Stimulated activated CD8-positive, alpha-beta memory T cell treated with anti-CD3 and anti-CD28 coated beads, Interleukin-4, amount 100 ng/mL, for 48 hours (primary cell): Measurements from ENCODE around the gene ADGRE2.
A peak's percentile ranks its signal among the peaks of the same experiment; 100 is the strongest.
"Not testable (repeated sequence)": the region's sequence is repeated elsewhere in the genome, so short reads cannot be mapped to it uniquely, and the experiment has no call there.

Experiments
- DNase-seq: peaks from one replicate; pipeline ENCODE4 v3.0.0-alpha.2; 2020

ADGRE2 gene

DNA sequence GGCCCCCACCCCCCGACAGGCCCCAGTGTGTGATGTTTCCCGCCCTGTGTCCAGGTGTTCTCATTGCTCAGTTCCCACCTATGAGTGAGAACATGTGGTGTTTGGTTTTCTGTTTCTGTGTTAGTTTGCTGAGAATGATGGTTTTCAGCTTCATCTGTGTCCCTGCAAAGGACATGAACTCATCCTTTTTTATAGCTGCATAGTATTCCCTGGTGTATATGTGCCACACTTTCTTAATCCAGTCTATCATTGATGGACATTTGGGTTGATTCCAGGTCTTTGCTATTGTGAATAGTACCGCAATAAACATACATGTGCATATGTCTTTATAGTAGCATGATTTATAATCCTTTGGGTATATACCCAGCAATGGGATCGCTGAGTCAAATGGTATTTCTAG, 715 bp downstream of the ADGRE2 start:
- not testable (repeated sequence) for DNase-seq

GRCh38 chr19:14775869-14776586, 2.3 kb downstream of the ADGRE2 start:
- peak; percentile 40 for DNase-seq

GRCh38 chr19:14775326-14775725, 3.0 kb downstream of the ADGRE2 start:
- not testable (repeated sequence) for DNase-seq

- no peak for DNase-seq
Measured at GRCh38 chr19:14774373-14774772, 4.0 kb downstream of the ADGRE2 start.

DNA sequence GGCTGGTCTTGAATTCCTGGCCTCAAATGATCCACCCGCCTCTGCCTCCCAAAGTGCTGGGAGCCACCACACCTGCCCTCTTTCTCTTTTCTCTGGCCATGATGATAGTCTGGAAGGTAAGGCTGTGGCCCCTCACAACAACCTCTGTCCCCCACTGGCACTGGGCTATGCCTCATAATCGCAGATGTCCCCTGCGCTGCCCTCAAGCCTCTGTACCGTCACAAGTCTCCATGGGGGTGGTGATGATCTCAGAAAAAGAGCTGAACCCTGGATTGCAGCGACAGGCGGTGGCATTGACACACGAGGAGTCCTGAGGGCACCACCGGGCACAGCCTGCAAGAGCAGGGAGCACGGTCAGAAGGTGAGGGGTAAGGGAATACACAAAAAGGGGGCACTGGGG, 4.6 kb downstream of the ADGRE2 start:
- DNase-seq, result not testable (repeated sequence)

DNA sequence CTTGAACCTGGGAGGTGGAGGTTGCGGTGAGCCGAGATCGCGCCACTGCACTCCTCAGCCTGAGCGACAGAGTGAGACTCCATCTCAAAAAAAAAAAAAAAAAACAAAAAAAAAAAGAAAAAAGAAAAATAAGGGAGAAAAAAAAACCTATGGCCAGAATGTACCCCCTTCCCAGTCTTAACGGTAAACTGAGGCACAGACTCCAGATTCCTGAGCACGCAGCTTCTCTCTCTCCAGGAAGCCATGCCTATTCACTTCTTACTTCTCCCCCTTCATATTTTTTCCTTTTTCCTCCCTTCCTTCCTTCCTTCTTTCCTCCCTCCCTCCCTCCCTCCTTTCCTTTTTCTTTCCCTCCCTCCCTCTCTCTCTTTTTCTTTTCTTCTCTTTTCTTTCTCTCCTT, 5.4 kb downstream of the ADGRE2 start:
- no peak for DNase-seq

- peak; percentile 4 for DNase-seq
Measured at GRCh38 chr19:14772467-14772866, 5.9 kb downstream of the ADGRE2 start.

GRCh38 chr19:14770944-14771839, 7.2 kb downstream of the ADGRE2 start:
- peak; percentile 16 for DNase-seq

DNA sequence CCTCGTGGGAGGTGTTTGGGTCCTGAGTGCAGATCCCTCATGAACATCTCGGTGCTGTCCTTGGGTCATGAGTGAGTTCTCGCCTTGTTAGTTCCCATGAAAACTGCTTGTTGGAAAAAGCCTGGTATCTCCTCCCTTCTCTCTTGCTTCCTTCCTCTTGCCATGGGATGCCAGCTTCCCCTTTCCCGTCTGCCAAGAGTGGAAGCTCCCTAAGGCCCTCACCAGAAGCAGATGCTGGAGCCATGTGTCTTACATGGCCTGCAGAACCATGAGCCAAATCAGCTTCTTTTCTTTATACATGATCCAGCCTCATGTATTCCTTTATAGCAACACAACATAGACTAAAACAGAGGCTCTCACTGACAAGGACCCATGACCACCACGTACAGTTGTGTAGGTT, 8.2 kb downstream of the ADGRE2 start:
- peak; percentile 8 for DNase-seq

DNA sequence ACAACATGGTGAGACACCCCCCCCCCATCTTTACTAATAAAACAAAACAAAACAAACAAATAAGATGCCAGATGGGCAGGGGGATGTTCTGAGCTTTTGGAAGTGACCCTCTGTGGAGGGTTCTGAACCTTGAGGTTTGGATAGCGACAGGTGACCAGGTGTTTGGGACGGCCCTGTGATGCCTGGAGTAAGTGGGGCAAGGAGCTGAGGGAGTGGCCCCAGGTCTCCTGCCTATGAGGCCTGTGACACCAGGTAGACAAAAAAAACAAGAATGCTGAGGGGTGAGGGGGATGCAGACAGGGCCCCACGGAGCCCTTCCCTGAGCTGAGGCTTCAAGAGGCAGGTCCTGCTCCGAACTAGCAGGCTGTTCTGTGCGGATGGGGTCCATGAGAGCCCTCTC, 9.2 kb downstream of the ADGRE2 start:
- peak; percentile 4 for DNase-seq

DNA sequence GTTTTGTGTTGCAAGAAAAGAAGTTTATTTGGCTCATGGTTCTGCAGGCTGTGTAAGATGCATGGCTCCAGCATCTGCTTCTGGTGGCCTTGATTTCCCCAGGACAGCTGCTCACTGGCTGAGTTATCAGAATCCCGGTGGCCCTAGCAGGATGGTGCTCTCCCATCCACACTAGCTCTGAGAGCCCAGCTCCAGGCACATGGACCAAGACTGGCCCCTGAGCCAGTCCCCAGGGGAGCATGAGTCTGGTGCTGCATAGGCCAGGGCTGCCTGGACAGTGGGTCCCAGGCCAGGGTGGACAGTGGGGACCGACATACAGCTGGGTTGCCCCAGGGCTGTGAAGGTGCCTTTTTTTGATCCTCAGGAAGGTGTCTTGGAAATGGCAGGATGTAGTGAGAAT, 10.4 kb downstream of the ADGRE2 start:
- no peak for DNase-seq

DNA sequence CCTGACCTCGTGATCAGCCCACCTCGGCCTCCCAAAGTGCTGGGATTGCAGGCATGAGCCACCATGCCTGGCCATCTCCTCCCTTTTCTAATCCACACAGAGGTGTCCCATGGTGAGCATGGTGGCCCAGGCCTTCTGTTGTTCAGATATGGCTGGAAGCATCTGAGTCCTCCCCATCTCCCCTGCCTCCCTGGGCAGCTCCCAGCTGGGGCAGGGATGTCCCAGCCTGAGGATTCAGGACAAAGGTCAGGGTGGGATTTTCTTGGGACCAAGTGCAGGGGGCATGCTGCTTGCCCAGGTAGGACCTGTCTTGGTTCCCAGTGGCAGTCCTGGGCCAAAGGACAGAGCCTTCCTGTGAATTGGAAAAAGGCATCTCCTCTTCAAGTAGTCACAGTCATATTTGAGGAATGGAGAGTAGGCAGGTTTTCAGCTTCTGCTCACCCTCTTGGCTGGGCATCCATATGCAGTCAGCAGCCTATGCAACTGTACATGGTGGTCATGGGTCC, 10.8 kb downstream of the ADGRE2 start:
- peak; percentile 4 for DNase-seq

GRCh38 chr19:14765841-14766240, 12.5 kb downstream of the ADGRE2 start:
- not testable (repeated sequence) for DNase-seq

DNA sequence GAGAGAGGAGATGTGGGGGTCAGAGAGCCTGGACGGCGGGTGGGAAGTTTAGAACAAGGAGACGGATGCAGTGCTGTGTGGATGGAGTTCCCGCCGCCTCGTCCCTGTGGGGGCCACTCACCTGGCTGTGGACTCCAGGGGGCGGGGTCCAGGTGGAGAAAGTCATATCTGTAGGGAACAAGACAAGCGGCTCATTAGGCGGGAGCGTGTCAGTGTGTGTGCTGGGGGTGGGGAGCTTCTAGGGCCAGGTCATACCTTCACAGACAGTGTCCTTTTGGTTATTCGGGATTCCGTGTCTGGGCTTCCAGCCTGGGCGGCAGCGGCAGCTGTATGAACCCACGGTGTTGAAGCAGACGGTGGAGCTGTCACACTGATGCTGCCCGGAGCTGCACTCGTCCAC, 13.0 kb downstream of the ADGRE2 start:
- not testable (repeated sequence) for DNase-seq

DNA sequence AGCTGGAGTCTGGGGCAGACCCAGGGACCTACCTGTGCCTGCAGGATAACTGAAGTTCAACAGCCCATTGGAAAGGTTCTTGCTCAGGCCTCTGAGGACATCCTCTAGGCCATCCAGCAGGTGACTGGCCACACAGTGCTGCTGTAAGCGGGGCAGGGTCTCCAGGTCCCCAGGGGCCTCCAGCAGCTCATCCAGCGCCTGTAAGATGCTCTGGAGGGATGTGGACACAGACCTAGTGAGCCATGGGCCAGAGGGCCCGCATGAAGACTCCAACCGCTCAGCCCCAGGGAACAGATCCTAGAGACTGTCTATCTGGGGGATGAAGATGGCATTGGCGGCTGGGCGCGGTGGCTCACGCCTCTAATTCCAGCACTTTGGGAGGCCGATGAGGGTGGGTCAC, 14.0 kb downstream of the ADGRE2 start:
- no peak for DNase-seq

- no peak for DNase-seq
Measured at GRCh38 chr19:14763497-14764145, 14.7 kb downstream of the ADGRE2 start.

DNA sequence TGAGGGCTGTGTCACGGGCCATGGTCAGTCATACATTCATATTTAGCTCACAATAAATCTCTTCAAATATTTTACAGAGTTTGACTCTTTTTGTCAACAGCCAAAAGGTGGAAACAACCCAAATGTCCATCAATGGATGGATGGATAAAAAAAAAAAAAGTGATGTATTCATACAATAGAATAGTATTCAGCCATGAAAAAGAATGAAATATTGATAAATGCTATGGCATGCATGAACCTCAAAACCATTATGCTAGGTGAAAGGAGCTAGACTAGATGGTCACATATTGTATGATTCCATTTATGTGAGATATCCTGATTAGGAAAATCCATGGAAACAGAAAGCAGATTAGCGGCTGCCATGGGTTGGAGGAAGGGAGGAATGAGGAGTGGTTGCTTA, 16.2 kb downstream of the ADGRE2 start:
- DNase-seq, result no peak

GRCh38 chr19:14761607-14762006, 16.8 kb downstream of the ADGRE2 start:
- DNase-seq, result no peak

- no peak for DNase-seq
Measured at GRCh38 chr19:14758816-14759215, 19.5 kb downstream of the ADGRE2 start.

DNA sequence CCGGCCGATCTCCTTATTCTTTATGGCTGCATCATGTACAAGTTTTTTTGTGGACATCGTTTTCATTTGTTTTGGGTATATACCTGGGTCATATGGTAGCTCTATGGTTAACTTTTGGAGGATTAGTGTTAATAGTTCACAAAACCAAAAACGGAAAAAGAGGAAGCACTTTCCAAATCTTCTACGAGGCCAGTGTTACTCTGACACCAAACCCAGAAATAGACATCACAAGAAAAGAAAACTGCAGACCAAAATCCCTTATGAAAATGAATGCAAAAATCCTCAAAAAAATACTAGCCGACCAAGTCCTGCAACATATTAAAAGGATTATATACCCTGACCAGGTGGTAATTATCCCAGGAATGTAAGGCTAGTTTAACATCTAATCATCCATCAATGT, 29.8 kb downstream of the ADGRE2 start:
- DNase-seq, result no peak

GRCh38 chr19:14746886-14747285, 31.5 kb downstream of the ADGRE2 start:
- DNase-seq, result no peak

GRCh38 chr19:14735915-14736314, 42.4 kb downstream of the ADGRE2 start:
- no peak for DNase-seq

DNA sequence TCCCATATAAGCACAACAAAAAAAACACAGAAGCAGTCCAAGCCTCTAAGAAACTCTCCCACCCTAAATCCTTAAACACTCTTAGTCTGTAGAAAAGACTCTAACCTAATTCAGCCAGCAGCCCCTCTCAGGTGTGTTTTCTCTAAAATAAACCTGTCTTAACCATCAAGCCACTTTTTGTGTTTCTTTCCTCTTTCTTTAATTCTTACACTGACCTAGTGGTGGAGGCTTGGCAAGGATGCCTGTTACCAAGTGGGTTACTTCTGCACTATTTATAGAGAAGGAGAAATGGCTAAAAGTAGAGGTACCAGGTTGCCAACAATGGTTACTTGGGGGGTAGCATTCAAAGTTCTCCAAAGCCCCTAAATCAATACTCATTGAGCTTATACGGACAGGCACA, 44.8 kb downstream of the ADGRE2 start:
- DNase-seq, result no peak
